HepG2 (cell line): ENCODE data around the gene DEPDC5. TPM values are rescaled to one million over a fixed set of nuclear protein-coding genes. Genes with fewer than 3 reads are reported as not detected.

Experiments
- ATF7-NPFF ChIP-seq: sonication (generic); formaldehyde crosslinking; IDR thresholded peaks from 2 replicates; pipeline ENCODE4 v1.8.1; 2023; ENCODE audit warnings: mild to moderate bottlenecking, low read depth, missing genetic modification reagents, moderate library complexity
- CEBPB ChIP-seq: IDR thresholded peaks from 2 replicates; pipeline ENCODE4 v1.6.1; 2011; ENCODE audit warnings: low read depth, low read length, improper control_type of control experiment, borderline replicate concordance
- CREB3 ChIP-seq: sonication (generic); formaldehyde crosslinking; IDR thresholded peaks from 2 replicates; pipeline ENCODE4 v1.5.0; 2020; ENCODE audit warnings: missing genetic modification reagents
- DBP ChIP-seq: sonication (generic); formaldehyde crosslinking; IDR thresholded peaks from 2 replicates; pipeline ENCODE4 v1.4.0; 2020; ENCODE audit warnings: missing genetic modification reagents; ENCODE audit errors: not compliant biosample characterization
- FOXP1 ChIP-seq, 2 experiments: fragments of 450-650 bp in 1 of 2; IDR thresholded peaks; 2 replicates each; pipeline ENCODE4 v1.6.1; 2017 to 2018; ENCODE audit warnings: antibody characterized with exemption in 1 of 2
- GMEB2 ChIP-seq: IDR thresholded peaks from 2 replicates; pipeline ENCODE4 v1.6.1; 2016; ENCODE audit warnings: missing biosample characterization, missing genetic modification reagents, low read depth
- HDAC6 ChIP-seq: fragments of 200-600 bp; sonication (generic); IDR thresholded peaks from 2 replicates; pipeline ENCODE4 v1.7.0; 2017; ENCODE audit warnings: mild to moderate bottlenecking, antibody characterized with exemption, low read length, low read depth
- HNRNPL ChIP-seq: fragments of 200-400 bp; formaldehyde crosslinking; IDR thresholded peaks from 2 replicates; pipeline ENCODE4 v1.6.1; 2017; ENCODE audit warnings: mild to moderate bottlenecking, low read depth, low read length
- IRX3 ChIP-seq: sonication (generic); formaldehyde crosslinking; IDR thresholded peaks from 2 replicates; pipeline ENCODE4 v1.8.1; 2023; ENCODE audit warnings: mild to moderate bottlenecking, low read depth, missing genetic modification reagents, borderline replicate concordance
- KLF16 ChIP-seq, 2 experiments: sonication (generic) in 1 of 2; formaldehyde crosslinking in 1 of 2; IDR thresholded peaks; 2 replicates each; pipeline versions ENCODE4 v1.6.1 to v1.8.0; 2016 to 2023; ENCODE audit warnings: missing genetic modification reagents in 2 of 2, missing compliant biosample characterization in 1 of 2
- REL ChIP-seq: sonication (generic); formaldehyde crosslinking; conservative IDR thresholded peaks from 2 replicates; pipeline ENCODE4 v1.8.0; 2022; ENCODE audit warnings: mild to moderate bottlenecking, missing genetic modification reagents, moderate library complexity
- ZBTB7B ChIP-seq: sonication (generic); formaldehyde crosslinking; IDR thresholded peaks from 2 replicates; pipeline ENCODE4 v1.4.0; 2020; ENCODE audit warnings: missing genetic modification reagents
- ZFP90 ChIP-seq: sonication (generic); formaldehyde crosslinking; IDR thresholded peaks from 2 replicates; pipeline ENCODE4 v1.8.0; 2022; ENCODE audit warnings: missing genetic modification reagents, mild to moderate bottlenecking, inconsistent platforms, borderline replicate concordance
- ZFX ChIP-seq: sonication (generic); formaldehyde crosslinking; IDR thresholded peaks from 2 replicates; pipeline ENCODE4 v1.4.0; 2020; ENCODE audit warnings: mild to moderate bottlenecking, low read depth, missing genetic modification reagents, moderate library complexity
- ZFY ChIP-seq: sonication (generic); formaldehyde crosslinking; IDR thresholded peaks from 2 replicates; pipeline ENCODE4 v1.4.0; 2020; ENCODE audit warnings: missing genetic modification reagents
- ZNF17 ChIP-seq: sonication (generic); formaldehyde crosslinking; IDR thresholded peaks from 2 replicates; pipeline ENCODE4 v1.5.0; 2020; ENCODE audit warnings: mild to moderate bottlenecking, missing genetic modification reagents
- ZNF263 ChIP-seq: sonication (generic); formaldehyde crosslinking; IDR thresholded peaks from 2 replicates; pipeline ENCODE4 v1.4.0; 2020; ENCODE audit warnings: missing genetic modification reagents
- ZNF3 ChIP-seq: IDR thresholded peaks from 2 replicates; pipeline ENCODE4 v1.7.0; 2017; ENCODE audit warnings: inconsistent platforms
- ZNF501 ChIP-seq: sonication (generic); formaldehyde crosslinking; IDR thresholded peaks from 2 replicates; pipeline ENCODE4 v1.5.1; 2020; ENCODE audit warnings: mild to moderate bottlenecking, moderate library complexity, missing genetic modification reagents
- ZNF644 ChIP-seq: IDR thresholded peaks from 2 replicates; pipeline ENCODE4 v1.6.1; 2016; ENCODE audit warnings: low read depth
- ZNF740 ChIP-seq: sonication (generic); formaldehyde crosslinking; IDR thresholded peaks from 2 replicates; pipeline ENCODE4 v1.4.0; 2020; ENCODE audit warnings: missing genetic modification reagents
- ZNF768 ChIP-seq: sonication (generic); formaldehyde crosslinking; IDR thresholded peaks from 2 replicates; pipeline ENCODE4 v1.4.0; 2020; ENCODE audit warnings: missing genetic modification reagents
- ZNF772 ChIP-seq: sonication (generic); formaldehyde crosslinking; IDR thresholded peaks from 2 replicates; pipeline ENCODE4 v1.5.0; 2020; ENCODE audit warnings: mild to moderate bottlenecking, missing genetic modification reagents
- ZNF800 ChIP-seq: sonication (generic); formaldehyde crosslinking; IDR thresholded peaks from 2 replicates; pipeline ENCODE4 v1.4.0; 2020; ENCODE audit warnings: missing genetic modification reagents
- polyA plus RNA-seq, 8 experiments: library from polyadenylated mRNA; depleted of rRNA in 3 of 8; stranded (reverse) in 7 of 8; unstranded in 1 of 8; fragments of >200 nt; fragmentation: Illumina TruSeq in 4 of 8; extraction: Trizol in 4 of 8; gene quantifications; 2 replicates each; pipeline versions ENCODE4 v1.2.1 to v1.2.3, GENCODE V29; 2011 to 2016; ENCODE audit warnings: low read depth in 4 of 8, missing spikeins in 1 of 8, mixed read lengths in 1 of 8; ENCODE audit not compliant: insufficient read depth in 1 of 8
- total RNA-seq, 5 experiments: library from RNA; depleted of rRNA; stranded (reverse); fragments of >200 nt; fragmentation: Illumina TruSeq; extraction: Trizol; gene quantifications; 2 replicates each; pipeline ENCODE4 v1.2.3, GENCODE V29; 2016; ENCODE audit warnings: low read depth in 1 of 5

The DEPDC5 gene
- total and polyA plus RNA-seq, 2 of the 13 experiments (the other 11 are each of a cell fraction or from before 2014, with no cell fraction given): 9.8 to 12.4 TPM

- TF ChIP-seq GMEB2 (no peak), KLF16 (CRISPR knock-in tag; IDR thresholded peaks at IDR 0.05) (no peak), ZNF501 (peak; percentile 59), REL (CRISPR knock-in tag) (no peak), ATF7-NPFF (CRISPR knock-in tag) (no peak), ZNF263 (CRISPR knock-in tag) (no peak; the same call in 1 of the 2 replicates), CREB3 (CRISPR knock-in tag) (peak; percentile 39; the same call in 1 of the 2 replicates), HDAC6 (no peak), ZFX (CRISPR knock-in tag) (peak; percentile 53), HNRNPL (no peak), ZNF740 (CRISPR knock-in tag) (no peak), ZNF17 (no peak), ZNF3 (CRISPR knock-in tag) (no peak), FOXP1 (IDR thresholded peaks at IDR 0.05) (no peak), FOXP1 (CRISPR knock-in tag; IDR thresholded peaks at IDR 0.05) (no peak), ZFP90 (0 out of 2 replicates have a peak, but pooled peaks have one; percentile 32), ZFY (CRISPR knock-in tag) (peak; percentile 79), DBP (CRISPR knock-in tag) (no peak), CEBPB (no peak), IRX3 (CRISPR knock-in tag) (no peak), ZNF644 (CRISPR knock-in tag) (no peak), ZNF768 (peak; percentile 15; the same call in 1 of the 2 replicates), ZNF772 (no peak), ZNF800 (CRISPR knock-in tag) (no peak), ZBTB7B (peak; percentile 70; the same call in 1 of the 2 replicates)
Observed at GRCh38 chr22:31944700-31945442, 191.1 kb downstream of the DEPDC5 start (continued).
